ENCODE results near the gene TRABD. TPM values are rescaled to one million over a fixed set of nuclear protein-coding genes. Genes with fewer than 3 reads are reported as not detected.

The TRABD gene
- total RNA-seq, 2 experiments from 2014 or later = 184 to 193 TPM

GRCh38 chr22:50229370-50229769 lies 43.7 kb downstream of the TRABD start:
- Histone ChIP-seq H3K9me3 (ENCODE audit: control insufficient read depth in 1 of 2, insufficient read depth in 1 of 2, low read length in 2 of 2) (no peaks in the 10 kb centered on the region), H3K27ac (ENCODE audit: low read depth in 1 of 2, low read length in 2 of 2) (no peak overlapping the region), H3K27me3 (ENCODE audit: control insufficient read depth in 1 of 2, insufficient read depth in 2 of 2, low read length in 2 of 2) (no peaks in the 10 kb centered on the region), H3K4me3 (ENCODE audit: low read length) (no peak overlapping the region), H3K4me1 (ENCODE audit: insufficient read depth, low read length) (peaks cover 1% of the 10 kb centered on the region), H3K36me3 (ENCODE audit: insufficient read depth, low read length) (peaks cover 43% of the 10 kb centered on the region)
- peaks cover 55% of the 10 kb centered on the region for H3K36me3 Mint-ChIP-seq (ENCODE audit: low read depth)
- H3K9me3 Mint-ChIP-seq = no peaks in the 10 kb centered on the region
- no peak overlapping the region for H3K4me3 Mint-ChIP-seq
- intact Hi-C loops (cut with DNase I, micrococcal nuclease) = no loop called here
- POLR2A ChIA-PET = no interaction called here
- peaks cover 4% of the 10 kb centered on the region for H3K4me1 Mint-ChIP-seq (ENCODE audit: low read depth)
- no peak for TF ChIP-seq CTCF (IDR thresholded peaks at IDR 0.05)
- no peak overlapping the region for H3K27ac Mint-ChIP-seq
- ATAC-seq (ENCODE audit: poor library complexity) (no peak), DNase-seq (no peak)
- no peaks in the 10 kb centered on the region for H3K27me3 Mint-ChIP-seq
- CTCF ChIA-PET = no interaction called here

- H3K4me3 Mint-ChIP-seq = no peak overlapping the region
- Histone ChIP-seq H3K27me3 (ENCODE audit: control insufficient read depth in 1 of 2, insufficient read depth in 2 of 2, low read length in 2 of 2) (no peaks in the 10 kb centered on the region), H3K4me3 (ENCODE audit: low read length) (no peak overlapping the region), H3K36me3 (ENCODE audit: insufficient read depth, low read length) (peaks cover 32% of the 10 kb centered on the region), H3K9me3 (ENCODE audit: control insufficient read depth in 1 of 2, insufficient read depth in 1 of 2, low read length in 2 of 2) (no peaks in the 10 kb centered on the region), H3K4me1 (ENCODE audit: insufficient read depth, low read length) (peaks cover 8% of the 10 kb centered on the region), H3K27ac (ENCODE audit: low read depth in 1 of 2, low read length in 2 of 2) (no peak overlapping the region)
- intact Hi-C loops (cut with DNase I, micrococcal nuclease) = no loop called here
- ATAC-seq (ENCODE audit: poor library complexity) (no peak), DNase-seq (no peak)
- no peaks in the 10 kb centered on the region for H3K9me3 Mint-ChIP-seq
- ChIA-PET POLR2A (no interaction called here), CTCF (no interaction called here)
- peaks cover 58% of the 10 kb centered on the region for H3K36me3 Mint-ChIP-seq (ENCODE audit: low read depth)
- H3K4me1 Mint-ChIP-seq (ENCODE audit: low read depth) = peaks cover 10% of the 10 kb centered on the region
- no peak for TF ChIP-seq CTCF (IDR thresholded peaks at IDR 0.05)
- no peak overlapping the region for H3K27ac Mint-ChIP-seq
- no peaks in the 10 kb centered on the region for H3K27me3 Mint-ChIP-seq
These were observed 46.9 kb downstream of the TRABD start for GRCh38 chr22:50232481-50233151.

GRCh38 chr22:50233223-50233622 lies 47.5 kb downstream of the TRABD start:
- Histone ChIP-seq H3K27ac (ENCODE audit: low read depth in 1 of 2, low read length in 2 of 2) (no peak overlapping the region), H3K4me1 (ENCODE audit: insufficient read depth, low read length) (peaks cover 8% of the 10 kb centered on the region), H3K4me3 (ENCODE audit: low read length) (no peak overlapping the region), H3K27me3 (ENCODE audit: control insufficient read depth in 1 of 2, insufficient read depth in 2 of 2, low read length in 2 of 2) (no peaks in the 10 kb centered on the region), H3K36me3 (ENCODE audit: insufficient read depth, low read length) (peaks cover 36% of the 10 kb centered on the region), H3K9me3 (ENCODE audit: control insufficient read depth in 1 of 2, insufficient read depth in 1 of 2, low read length in 2 of 2) (no peaks in the 10 kb centered on the region)
- ChIA-PET CTCF (no interaction called here), POLR2A (no interaction called here)
- Mint-ChIP-seq H3K4me1 (ENCODE audit: low read depth) (peaks cover 10% of the 10 kb centered on the region), H3K9me3 (no peaks in the 10 kb centered on the region), H3K36me3 (ENCODE audit: low read depth) (peaks cover 64% of the 10 kb centered on the region), H3K4me3 (no peak overlapping the region), H3K27ac (no peak overlapping the region), H3K27me3 (no peaks in the 10 kb centered on the region)
- no peak for DNase-seq
- ATAC-seq (ENCODE audit: poor library complexity) = no peak
- TF ChIP-seq CTCF (IDR thresholded peaks at IDR 0.05) = no peak
- intact Hi-C loops (cut with DNase I, micrococcal nuclease) = no loop called here
